ENCODE data around the gene PRR5L.

DNA sequence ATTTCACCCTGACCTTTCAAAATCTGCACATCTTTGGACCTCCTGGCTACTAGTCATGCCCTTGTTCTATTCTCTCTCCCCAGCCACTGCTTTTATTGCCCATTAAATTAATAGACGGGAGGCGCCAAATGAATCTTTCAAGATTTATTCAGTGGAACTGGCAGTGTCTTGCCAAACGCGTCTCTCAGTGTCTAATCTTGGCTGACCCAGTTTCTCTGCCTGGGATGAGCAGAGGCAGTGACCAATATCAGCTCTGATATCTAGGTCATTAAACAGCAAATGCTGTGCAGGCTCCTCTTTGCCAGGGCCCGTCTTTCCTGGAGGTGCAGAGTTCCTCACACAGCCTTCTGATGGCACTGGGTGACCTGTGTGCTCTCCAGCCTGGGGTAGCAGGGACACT, 140.0 kb downstream of the PRR5L start:
- no peak for TF ChIP-seq POLR2A (IDR thresholded peaks at IDR 0.05; ENCODE audit: low read depth, low read length)
- TF ChIP-seq POLR2AphosphoS5 (IDR thresholded peaks at IDR 0.05; ENCODE audit: low read depth, low read length) = no peak
- TF ChIP-seq SPI1 (IDR thresholded peaks at IDR 0.05; ENCODE audit: low read depth, low read length) = no peak

Data from GM12891 (cell line).